HepG2 (cell line): ENCODE results near the gene FUT3. TPM values are rescaled to one million over a fixed set of nuclear protein-coding genes. Genes with fewer than 3 reads are reported as not detected.

Source experiments
- AKAP8 ChIP-seq: sonication (generic); formaldehyde crosslinking; IDR thresholded peaks from 2 replicates; pipeline ENCODE4 v1.5.1; 2020; ENCODE audit warnings: mild to moderate bottlenecking, missing genetic modification reagents
- EP300 ChIP-seq, 3 experiments: sonication (generic) in 1 of 3; formaldehyde crosslinking in 1 of 3; IDR thresholded peaks; 2 replicates each; pipeline versions ENCODE4 v1.5.1 to v1.6.1; 2011 to 2020; ENCODE audit warnings: low read depth in 2 of 3, low read length in 2 of 3, borderline replicate concordance in 1 of 3, improper control_type of control experiment in 1 of 3, mild to moderate bottlenecking in 1 of 3, missing genetic modification reagents in 1 of 3, moderate library complexity in 1 of 3
- GLI4 ChIP-seq: sonication (generic); formaldehyde crosslinking; IDR thresholded peaks from 2 replicates; pipeline ENCODE4 v1.5.1; 2020; ENCODE audit warnings: missing genetic modification reagents, mild to moderate bottlenecking, moderate library complexity, borderline replicate concordance
- HOXA9 ChIP-seq: sonication (generic); formaldehyde crosslinking; IDR thresholded peaks from 2 replicates; pipeline ENCODE4 v1.8.1; 2022; ENCODE audit warnings: missing genetic modification reagents, mild to moderate bottlenecking, moderate library complexity, borderline replicate concordance
- KDM1A ChIP-seq: IDR thresholded peaks from 2 replicates; pipeline ENCODE4 v1.6.1; 2016; ENCODE audit warnings: missing compliant biosample characterization
- MTA3 ChIP-seq: sonication (generic); formaldehyde crosslinking; IDR thresholded peaks from 2 replicates; pipeline ENCODE4 v1.4.0; 2020; ENCODE audit warnings: missing genetic modification reagents
- SRSF1 ChIP-seq: fragments of 200-400 bp; formaldehyde crosslinking; optimal IDR thresholded peaks from 2 replicates; pipeline ENCODE3; 2017; ENCODE audit warnings: mild to moderate bottlenecking, low read depth, low read length, moderate library complexity
- TP53 ChIP-seq: sonication (generic); formaldehyde crosslinking; conservative IDR thresholded peaks from 2 replicates; pipeline ENCODE4 v1.4.0; 2020; ENCODE audit warnings: missing genetic modification reagents
- ZNF3 ChIP-seq: IDR thresholded peaks from 2 replicates; pipeline ENCODE4 v1.7.0; 2017; ENCODE audit warnings: inconsistent platforms
- ZNF451 ChIP-seq: sonication (generic); formaldehyde crosslinking; IDR thresholded peaks from 2 replicates; pipeline ENCODE4 v1.5.0; 2020; ENCODE audit warnings: mild to moderate bottlenecking, missing genetic modification reagents
- ZNF577 ChIP-seq: sonication (generic); formaldehyde crosslinking; IDR thresholded peaks from 2 replicates; pipeline ENCODE4 v1.4.0; 2020; ENCODE audit warnings: mild to moderate bottlenecking, low read depth, missing genetic modification reagents, borderline replicate concordance
- ZSCAN9 ChIP-seq: IDR thresholded peaks from 2 replicates; pipeline ENCODE4 v1.6.1; 2016; ENCODE audit warnings: borderline replicate concordance
- polyA plus RNA-seq, 8 experiments: library from polyadenylated mRNA; depleted of rRNA in 3 of 8; stranded (reverse) in 7 of 8; unstranded in 1 of 8; fragments of >200 nt; fragmentation: Illumina TruSeq in 4 of 8; extraction: Trizol in 4 of 8; gene quantifications; 2 replicates each; pipeline versions ENCODE4 v1.2.1 to v1.2.3, GENCODE V29; 2011 to 2016; ENCODE audit warnings: low read depth in 4 of 8, missing spikeins in 1 of 8, mixed read lengths in 1 of 8; ENCODE audit not compliant: insufficient read depth in 1 of 8
- total RNA-seq, 5 experiments: library from RNA; depleted of rRNA; stranded (reverse); fragments of >200 nt; fragmentation: Illumina TruSeq; extraction: Trizol; gene quantifications; 2 replicates each; pipeline ENCODE4 v1.2.3, GENCODE V29; 2016; ENCODE audit warnings: low read depth in 1 of 5
- TF ChIP-seq, protein P1 (sequence below): sonication (generic); formaldehyde crosslinking; IDR thresholded peaks from 2 replicates; pipeline ENCODE4 v1.8.0; 2022; ENCODE audit warnings: mild to moderate bottlenecking, missing genetic modification reagents; ENCODE audit not compliant: insufficient replicate concordance
- TF ChIP-seq, protein P2 (sequence below): sonication (generic); formaldehyde crosslinking; conservative IDR thresholded peaks from 2 replicates; pipeline ENCODE4 v1.8.0; 2022; ENCODE audit warnings: low read depth, missing genetic modification reagents
- TF ChIP-seq, protein P3 (sequence below): sonication (generic); formaldehyde crosslinking; IDR thresholded peaks from 2 replicates; pipeline ENCODE4 v1.8.0; 2022; ENCODE audit warnings: missing genetic modification reagents, mild to moderate bottlenecking, inconsistent platforms, borderline replicate concordance
- TF ChIP-seq, protein P4 (sequence below): sonication (generic); formaldehyde crosslinking; IDR thresholded peaks from 2 replicates; pipeline ENCODE4 v1.5.1; 2020; ENCODE audit warnings: mild to moderate bottlenecking, missing genetic modification reagents
- TF ChIP-seq, protein P5 (sequence below): sonication (generic); IDR thresholded peaks from 2 replicates; pipeline ENCODE4 v1.6.1; 2016; ENCODE audit warnings: low read depth, borderline replicate concordance
- TF ChIP-seq, protein P6 (sequence below): IDR thresholded peaks from 2 replicates; pipeline ENCODE4 v1.6.1; 2016; ENCODE audit warnings: low read depth, borderline replicate concordance

The FUT3 gene
- total and polyA plus RNA-seq, 2 of the 13 experiments (the other 11 are each of a cell fraction or from before 2014, with no cell fraction given), result 0.53 to 1.1 TPM

DNA sequence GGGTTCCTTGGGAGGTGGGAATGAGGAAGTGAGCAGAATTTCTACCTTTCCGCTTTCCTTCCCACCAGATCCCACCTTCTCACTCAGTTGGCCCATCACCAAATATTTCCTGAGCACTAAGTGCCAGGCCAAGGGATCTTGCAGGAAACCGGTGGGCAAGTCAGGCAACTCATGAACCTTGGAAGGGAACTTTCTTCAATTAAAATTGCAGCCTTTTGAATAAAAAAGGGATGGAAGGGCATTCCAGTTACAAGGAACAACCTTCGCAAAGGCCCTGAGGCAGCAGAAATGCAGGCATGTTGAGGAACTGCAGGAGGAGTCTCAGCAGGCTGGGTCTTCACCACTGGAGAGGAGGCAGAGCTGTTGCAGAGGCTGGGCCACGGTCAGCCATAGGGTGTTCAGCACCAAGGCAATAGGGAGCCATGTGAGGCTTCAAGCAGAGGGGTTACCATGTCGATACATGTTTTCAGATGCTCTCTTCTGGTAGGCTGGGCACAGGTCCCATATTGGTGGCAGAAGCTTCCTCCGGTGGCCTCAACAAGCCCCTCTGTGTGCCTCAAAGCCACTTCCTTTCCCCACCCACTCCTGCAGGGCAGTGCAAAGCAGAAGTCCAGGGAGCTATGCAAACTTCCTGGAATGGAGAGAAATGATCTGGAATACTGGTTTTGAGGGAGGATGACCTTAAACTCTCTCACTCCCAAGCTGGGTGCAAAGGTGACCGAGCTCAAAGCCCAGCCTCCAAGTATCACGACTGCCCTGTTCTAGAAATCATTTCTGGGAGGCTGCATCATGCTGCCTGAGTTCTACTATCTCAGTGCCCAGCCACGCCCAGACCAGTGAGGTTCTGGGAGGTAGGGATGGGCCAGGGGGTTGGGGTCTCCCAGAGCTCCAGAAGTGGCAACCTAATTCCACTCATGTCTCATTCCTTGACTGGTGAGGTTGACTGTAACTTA is 11.9 kb downstream of the FUT3 start, which contains the start of gene FUT6 (continued):
- TF ChIP-seq TP53 (CRISPR knock-in tag) (no peak), HOXA9 (no peak), MTA3 (CRISPR knock-in tag) (no peak), EP300 (IDR thresholded peaks at IDR 0.05; ENCODE audit: low read depth in 2 of 2, low read length in 2 of 2) (0 out of 4 replicates have a peak, but pooled peaks of 1 of the 2 experiments have one; percentile 55), EP300 (CRISPR knock-in tag; IDR thresholded peaks at IDR 0.05; ENCODE audit: borderline replicate concordance) (peak; percentile 16; the same call in 1 of the 2 replicates), ZNF451 (CRISPR knock-in tag) (no peak), ZNF3 (CRISPR knock-in tag) (no peak), AKAP8 (CRISPR knock-in tag) (no peak), ZSCAN9 (CRISPR knock-in tag) (peak; percentile 66; the same call in 1 of the 2 replicates), KDM1A (CRISPR knock-in tag) (peak; percentile 57; the same call in 1 of the 2 replicates), ZNF577 (CRISPR knock-in tag) (no peak), SRSF1 (no peak), GLI4 (CRISPR knock-in tag) (0 out of 2 replicates have a peak, but pooled peaks have one; percentile 42)
- TF ChIP-seq, protein P1, sequence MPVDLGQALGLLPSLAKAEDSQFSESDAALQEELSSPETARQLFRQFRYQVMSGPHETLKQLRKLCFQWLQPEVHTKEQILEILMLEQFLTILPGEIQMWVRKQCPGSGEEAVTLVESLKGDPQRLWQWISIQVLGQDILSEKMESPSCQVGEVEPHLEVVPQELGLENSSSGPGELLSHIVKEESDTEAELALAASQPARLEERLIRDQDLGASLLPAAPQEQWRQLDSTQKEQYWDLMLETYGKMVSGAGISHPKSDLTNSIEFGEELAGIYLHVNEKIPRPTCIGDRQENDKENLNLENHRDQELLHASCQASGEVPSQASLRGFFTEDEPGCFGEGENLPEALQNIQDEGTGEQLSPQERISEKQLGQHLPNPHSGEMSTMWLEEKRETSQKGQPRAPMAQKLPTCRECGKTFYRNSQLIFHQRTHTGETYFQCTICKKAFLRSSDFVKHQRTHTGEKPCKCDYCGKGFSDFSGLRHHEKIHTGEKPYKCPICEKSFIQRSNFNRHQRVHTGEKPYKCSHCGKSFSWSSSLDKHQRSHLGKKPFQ (CRISPR knock-in tag), result peak; percentile 70
- TF ChIP-seq, protein P2, sequence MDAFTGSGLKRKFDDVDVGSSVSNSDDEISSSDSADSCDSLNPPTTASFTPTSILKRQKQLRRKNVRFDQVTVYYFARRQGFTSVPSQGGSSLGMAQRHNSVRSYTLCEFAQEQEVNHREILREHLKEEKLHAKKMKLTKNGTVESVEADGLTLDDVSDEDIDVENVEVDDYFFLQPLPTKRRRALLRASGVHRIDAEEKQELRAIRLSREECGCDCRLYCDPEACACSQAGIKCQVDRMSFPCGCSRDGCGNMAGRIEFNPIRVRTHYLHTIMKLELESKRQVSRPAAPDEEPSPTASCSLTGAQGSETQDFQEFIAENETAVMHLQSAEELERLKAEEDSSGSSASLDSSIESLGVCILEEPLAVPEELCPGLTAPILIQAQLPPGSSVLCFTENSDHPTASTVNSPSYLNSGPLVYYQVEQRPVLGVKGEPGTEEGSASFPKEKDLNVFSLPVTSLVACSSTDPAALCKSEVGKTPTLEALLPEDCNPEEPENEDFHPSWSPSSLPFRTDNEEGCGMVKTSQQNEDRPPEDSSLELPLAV (CRISPR knock-in tag), result no peak
- TF ChIP-seq, protein P3, sequence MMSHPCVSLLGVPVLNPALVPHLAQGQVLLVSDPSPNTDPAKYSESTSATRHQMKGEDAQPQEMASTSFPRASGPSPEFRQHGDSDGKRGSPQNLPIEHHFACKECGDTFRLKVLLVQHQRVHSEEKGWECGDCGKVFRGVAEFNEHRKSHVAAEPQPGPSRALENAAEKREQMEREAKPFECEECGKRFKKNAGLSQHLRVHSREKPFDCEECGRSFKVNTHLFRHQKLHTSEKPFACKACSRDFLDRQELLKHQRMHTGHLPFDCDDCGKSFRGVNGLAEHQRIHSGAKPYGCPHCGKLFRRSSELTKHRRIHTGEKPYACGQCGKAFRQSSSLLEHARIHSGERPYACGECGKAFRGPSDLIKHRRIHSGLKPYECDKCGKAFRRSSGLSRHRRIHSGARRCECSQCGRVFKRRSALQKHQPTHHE, result 0 out of 2 replicates have a peak, but pooled peaks have one; percentile 9
- TF ChIP-seq, protein P4, sequence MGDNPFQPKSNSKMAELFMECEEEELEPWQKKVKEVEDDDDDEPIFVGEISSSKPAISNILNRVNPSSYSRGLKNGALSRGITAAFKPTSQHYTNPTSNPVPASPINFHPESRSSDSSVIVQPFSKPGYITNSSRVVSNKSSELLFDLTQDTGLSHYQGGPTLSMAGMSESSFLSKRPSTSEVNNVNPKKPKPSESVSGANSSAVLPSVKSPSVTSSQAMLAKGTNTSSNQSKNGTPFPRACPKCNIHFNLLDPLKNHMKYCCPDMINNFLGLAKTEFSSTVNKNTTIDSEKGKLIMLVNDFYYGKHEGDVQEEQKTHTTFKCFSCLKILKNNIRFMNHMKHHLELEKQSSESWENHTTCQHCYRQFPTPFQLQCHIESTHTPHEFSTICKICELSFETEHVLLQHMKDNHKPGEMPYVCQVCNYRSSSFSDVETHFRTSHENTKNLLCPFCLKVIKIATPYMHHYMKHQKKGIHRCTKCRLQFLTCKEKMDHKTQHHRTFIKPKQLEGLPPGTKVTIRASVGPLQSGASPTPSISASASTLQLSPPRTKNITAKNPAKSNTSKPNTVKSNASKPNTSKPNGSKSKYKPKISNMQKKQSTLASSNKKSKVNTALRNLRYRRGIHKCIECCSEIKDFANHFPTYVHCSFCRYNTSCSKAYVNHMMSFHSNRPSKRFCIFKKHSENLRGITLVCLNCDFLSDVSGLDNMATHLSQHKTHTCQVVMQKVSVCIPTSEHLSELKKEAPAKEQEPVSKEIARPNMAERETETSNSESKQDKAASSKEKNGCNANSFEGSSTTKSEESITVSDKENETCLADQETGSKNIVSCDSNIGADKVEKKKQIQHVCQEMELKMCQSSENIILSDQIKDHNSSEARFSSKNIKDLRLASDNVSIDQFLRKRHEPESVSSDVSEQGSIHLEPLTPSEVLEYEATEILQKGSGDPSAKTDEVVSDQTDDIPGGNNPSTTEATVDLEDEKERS (CRISPR knock-in tag), result no peak; the same call in 1 of the 2 replicates
- TF ChIP-seq, protein P5, sequence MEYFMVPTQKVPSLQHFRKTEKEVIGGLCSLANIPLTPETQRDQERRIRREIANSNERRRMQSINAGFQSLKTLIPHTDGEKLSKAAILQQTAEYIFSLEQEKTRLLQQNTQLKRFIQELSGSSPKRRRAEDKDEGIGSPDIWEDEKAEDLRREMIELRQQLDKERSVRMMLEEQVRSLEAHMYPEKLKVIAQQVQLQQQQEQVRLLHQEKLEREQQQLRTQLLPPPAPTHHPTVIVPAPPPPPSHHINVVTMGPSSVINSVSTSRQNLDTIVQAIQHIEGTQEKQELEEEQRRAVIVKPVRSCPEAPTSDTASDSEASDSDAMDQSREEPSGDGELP, result peak; percentile 13; the same call in 1 of the 2 replicates
- TF ChIP-seq, protein P6, sequence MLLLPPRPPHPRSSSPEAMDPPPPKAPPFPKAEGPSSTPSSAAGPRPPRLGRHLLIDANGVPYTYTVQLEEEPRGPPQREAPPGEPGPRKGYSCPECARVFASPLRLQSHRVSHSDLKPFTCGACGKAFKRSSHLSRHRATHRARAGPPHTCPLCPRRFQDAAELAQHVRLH (CRISPR knock-in tag), result no peak
